NCI-H146 treated with DMSO at 0.1 percent for 48 hours (cell line): ENCODE results near the gene MC1R.
"Not testable (repeated sequence)": the region's sequence is repeated elsewhere in the genome, so short reads cannot be mapped to it uniquely, and the experiment has no call there.

Source experiments
- DNase-seq: peaks from one replicate; lab custom pipeline; 2025; ENCODE audit not compliant: unreplicated experiment; lab: John Stamatoyannopoulos, UW

Gene MC1R

DNA sequence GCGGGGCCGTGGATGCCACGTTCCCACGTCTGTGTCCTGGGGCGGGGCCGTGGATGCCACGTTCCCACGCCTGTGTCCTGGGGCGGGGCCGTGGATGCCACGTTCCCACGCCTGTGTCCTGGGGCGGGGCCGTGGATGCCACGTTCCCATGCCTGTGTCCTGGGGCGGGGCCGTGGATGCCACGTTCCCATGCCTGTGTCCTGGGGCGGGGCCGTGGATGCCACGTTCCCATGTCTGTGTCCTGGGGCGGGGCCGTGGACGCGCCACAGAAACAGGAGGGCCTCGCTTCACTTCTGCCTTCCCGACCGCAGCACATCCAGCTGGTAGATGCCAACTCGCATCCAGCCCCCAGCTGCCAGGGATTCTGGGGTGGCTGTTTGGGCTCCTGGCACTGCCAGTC lies 15.4 kb downstream of the MC1R start:
- DNase-seq: not testable (repeated sequence)

DNA sequence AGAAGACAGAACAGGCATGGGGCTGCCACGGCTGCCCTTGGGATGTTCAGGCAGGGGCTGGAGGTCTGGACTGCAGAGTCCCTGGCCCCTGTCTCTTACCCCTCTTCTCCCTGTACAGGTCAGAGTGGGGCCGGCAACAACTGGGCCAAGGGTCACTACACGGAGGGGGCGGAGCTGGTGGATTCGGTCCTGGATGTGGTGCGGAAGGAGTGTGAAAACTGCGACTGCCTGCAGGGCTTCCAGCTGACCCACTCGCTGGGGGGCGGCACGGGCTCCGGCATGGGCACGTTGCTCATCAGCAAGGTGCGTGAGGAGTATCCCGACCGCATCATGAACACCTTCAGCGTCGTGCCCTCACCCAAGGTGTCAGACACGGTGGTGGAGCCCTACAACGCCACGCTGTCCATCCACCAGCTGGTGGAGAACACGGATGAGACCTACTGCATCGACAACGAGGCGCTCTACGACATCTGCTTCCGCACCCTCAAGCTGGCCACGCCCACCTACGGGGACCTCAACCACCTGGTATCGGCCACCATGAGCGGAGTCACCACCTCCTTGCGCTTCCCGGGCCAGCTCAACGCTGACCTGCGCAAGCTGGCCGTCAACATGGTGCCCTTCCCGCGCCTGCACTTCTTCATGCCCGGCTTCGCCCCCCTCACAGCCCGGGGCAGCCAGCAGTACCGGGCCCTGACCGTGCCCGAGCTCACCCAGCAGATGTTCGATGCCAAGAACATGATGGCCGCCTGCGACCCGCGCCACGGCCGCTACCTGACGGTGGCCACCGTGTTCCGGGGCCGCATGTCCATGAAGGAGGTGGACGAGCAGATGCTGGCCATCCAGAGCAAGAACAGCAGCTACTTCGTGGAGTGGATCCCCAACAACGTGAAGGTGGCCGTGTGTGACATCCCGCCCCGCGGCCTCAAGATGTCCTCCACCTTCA lies 16.2 kb downstream of the MC1R start:
- no peak for DNase-seq

DNA sequence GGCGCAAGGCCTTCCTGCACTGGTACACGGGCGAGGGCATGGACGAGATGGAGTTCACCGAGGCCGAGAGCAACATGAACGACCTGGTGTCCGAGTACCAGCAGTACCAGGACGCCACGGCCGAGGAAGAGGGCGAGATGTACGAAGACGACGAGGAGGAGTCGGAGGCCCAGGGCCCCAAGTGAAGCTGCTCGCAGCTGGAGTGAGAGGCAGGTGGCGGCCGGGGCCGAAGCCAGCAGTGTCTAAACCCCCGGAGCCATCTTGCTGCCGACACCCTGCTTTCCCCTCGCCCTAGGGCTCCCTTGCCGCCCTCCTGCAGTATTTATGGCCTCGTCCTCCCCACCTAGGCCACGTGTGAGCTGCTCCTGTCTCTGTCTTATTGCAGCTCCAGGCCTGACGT lies 17.0 kb downstream of the MC1R start:
- not testable (repeated sequence) for DNase-seq

DNA sequence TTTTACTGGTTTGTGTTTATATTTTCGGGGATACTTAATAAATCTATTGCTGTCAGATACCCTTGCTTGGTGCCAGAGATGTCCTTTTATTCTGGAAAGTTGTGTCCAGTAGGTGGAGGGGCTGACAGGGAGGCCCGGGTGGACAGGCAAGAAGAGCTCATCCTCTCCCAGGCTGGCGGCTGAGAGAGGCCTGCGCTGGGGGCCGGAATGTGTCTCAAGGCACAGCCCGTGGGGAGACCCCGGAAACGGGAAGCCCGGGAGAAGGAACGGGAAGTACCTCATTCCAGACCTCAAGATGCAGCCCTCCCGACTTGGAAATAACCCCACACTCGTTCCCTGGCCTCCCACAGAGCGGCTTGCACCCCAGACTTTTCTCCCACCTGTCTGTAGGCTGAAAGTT lies 17.4 kb downstream of the MC1R start:
- no peak for DNase-seq

DNA sequence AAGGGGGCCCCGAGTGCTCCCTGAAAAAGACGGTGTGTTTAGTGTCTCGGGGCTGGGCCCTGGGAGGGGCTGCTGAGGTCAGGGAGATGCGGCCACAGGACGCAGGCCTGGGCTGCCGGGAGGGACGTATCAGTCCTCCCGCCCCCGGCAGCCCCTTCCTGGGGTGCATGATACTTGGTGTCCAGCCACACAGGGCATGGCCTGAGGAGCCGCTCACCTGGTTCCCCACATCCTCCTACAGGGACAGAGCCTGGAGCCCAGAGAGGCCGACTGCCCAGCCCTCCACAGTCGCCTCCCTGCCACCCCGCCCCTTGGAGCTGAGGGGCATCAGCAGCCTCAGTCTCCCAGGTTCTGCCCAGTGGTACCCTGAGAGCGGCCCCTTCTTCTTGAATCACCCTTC lies 17.8 kb downstream of the MC1R start:
- DNase-seq: no peak

DNA sequence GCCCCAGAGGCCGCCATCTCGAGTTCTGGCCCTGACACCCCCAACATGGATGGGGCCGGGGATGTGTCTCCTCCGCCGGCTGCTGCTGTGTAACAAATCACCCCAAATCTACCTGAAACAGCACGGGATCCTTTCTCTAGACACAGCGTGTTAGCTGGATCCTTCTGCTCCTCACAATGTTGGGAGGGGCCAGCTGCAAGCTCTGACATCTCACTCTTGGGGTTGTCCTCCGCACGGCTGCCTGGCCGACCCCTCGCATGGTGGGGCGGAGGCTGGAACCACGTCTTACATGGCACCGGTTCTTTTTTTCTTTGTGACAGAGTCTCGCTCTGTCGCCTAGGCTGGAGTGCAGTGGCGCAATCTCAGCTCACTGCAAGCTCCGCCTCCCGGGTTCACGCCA lies 18.3 kb downstream of the MC1R start:
- no peak for DNase-seq

DNA sequence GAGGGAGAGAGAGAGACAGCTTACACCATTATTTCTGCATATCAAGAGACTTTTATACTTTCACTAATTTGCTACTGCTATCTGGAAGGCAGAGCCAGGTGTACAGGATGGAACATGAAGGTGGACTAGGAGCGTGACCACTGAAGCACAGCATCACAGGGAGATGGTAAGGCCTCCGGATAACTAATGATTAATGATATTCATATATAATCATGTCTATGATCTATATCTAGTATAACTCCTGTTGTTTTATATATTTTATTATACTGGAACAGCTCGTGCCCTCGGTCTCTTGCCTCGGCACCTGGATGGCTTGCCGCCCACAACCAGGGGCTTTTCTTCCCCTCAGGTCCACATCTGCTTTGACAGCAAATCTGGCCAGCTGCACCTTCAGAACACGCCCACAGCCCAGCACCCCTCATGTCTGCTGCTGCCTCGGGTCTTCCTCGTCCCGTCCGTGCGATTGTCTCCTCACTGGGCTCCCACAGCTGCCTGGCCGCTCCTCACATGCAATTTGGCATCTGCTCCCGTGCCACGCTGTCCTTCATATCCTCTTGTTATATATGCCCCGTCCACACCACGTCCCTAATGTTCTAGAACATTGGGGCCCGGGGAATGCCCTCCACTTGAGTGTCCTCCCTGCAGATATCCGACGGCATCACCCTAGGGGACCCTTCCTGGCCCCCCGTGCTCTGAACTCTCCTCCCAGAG lies 19.7 kb downstream of the MC1R start:
- DNase-seq: no peak

DNA sequence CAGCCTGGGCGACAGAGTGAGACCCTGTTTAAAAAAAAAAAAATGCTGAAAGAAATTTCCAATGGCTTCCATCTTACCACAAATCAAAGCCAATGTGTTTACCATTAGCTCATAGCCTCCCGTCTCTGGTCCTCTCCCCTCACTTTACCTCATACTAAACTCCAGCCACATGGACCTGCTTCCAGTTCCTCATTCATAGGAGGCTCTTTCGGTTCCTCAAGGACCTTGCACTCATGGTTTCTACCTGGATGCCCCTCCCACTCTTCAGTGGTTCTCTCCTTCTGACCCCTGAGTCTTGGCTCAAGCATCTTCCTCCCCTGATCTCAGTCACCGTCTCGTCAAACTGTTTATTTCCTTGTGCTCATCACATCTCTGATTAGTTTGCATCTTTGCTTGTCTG lies 26.1 kb downstream of the MC1R start:
- DNase-seq: no peak

DNA sequence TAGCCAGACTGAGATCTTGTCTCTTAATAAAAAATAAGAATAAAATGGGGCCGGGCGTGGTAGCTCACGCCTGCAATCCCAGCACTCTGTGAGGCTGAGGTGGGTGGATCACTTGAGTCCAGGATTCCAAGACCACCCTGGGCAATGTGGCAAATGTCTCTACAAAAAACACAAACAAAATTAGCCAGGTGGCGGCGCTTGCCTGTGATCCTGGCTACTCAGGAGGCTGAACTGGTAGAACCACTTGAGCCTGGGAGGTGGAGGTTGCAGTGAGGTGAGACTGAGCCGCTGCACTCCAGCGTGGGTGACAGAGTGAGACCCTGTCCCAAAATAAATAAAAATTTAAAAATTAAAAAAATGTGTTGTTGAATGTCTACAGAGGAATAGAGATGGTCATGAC lies 27.0 kb downstream of the MC1R start:
- DNase-seq: no peak

DNA sequence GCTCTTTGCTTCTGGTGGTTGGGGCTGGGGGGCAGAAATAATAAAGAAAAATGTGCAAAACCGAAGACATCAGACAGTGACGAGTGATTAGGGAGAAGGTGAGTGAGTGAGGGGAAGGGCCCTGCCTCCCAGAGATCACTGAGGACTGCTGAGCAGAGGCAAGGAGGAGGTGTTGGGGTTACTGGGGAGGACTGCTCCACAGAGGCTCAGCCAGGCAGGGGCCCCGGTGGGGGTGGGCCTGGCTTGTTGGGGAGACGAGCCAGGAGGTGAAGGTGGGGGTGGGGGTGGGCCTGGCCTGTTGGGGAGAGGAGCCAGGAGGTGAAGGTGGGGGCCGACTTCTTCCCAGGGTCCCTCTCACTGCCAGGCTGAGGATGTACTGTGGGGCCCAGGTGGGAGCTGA lies 27.9 kb downstream of the MC1R start:
- DNase-seq: no peak

DNA sequence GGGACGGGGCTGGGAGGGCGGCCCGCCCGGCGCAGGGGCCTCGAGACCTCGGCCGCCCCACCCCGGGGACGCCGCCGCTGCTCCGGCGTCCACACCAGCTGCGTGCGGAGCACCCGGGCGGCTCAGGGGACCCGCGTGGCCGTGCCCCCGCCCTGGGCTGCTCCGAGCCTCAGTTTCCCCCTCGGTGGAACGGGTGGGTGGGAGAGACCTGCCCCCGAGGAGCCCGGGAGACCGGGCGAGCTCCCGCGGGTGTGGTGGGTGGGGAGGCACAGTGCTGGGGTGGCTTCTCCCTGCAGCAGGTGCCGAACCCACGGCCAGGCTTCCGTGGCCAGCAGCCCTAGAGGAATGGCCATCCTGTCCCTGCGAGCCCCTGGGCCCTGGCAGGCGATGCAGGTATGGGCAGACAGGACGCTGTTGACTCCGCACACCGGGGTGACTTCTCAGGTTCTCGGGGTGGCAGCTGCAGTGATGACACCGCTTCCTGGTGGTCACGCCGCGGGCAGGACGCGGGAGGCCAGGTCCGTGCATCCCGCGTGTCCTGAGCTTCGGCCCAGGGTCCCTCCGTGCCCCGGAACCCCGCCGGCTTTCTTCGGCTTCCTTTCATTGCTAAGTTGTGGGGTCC lies 30.6 kb downstream of the MC1R start:
- DNase-seq: no peak

DNA sequence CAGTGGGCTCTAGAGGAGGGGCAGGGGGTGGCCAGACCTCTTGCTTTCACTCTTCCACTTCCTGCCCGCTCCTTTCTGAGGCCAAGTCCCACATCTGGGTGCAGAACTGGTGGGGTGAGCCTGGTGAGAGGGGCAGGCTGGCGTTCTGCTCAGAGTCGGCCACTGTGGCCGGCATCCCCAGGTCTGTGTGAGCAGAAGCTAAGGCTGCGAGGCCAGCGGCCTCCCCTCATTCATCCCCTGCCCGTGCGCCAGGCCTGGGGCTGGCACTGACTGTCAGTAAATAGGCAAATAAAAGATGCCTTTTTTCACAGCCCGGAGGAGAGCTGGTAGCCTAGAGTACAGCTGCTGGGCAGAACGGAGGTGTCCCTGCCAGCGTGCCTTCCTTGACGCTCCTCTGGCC lies 31.1 kb downstream of the MC1R start:
- DNase-seq: no peak

DNA sequence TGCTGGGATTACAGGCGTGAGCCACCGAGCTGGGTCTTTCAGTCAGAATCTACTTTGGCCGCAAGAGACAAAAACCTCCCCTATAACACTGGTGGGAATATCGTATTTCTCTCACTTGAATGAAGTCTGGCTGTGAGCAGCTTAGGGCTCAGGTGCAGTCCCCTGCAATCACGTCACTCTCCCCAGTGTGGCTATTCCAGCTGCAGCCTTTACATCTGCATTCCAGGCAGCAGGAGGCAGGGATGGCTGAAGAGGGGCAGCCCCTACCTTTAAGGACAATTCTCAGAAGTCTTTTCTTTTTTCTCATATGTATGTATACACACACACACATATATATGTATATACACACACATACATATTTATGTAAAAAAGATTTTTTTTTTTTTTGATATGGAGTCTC lies 32.8 kb downstream of the MC1R start:
- DNase-seq: no peak

DNA sequence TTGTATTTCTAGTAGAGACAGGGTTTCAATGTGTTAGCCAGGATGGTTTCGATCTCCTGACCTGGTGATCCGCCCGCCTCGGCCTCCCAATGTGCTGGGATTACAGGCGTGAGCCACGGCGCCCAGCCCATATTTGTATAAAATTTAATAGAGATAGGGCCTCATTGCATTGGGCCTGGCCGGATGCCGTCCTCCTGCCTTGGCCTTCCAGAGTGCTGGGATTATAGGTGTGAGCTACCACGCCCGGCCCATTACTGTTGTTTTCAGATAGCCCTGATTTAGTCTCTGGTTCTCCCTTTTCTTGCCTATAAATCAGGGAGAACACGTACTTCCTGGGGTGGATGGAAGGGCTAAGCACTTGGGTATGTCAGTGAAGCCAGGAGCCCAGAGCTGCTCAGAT lies 33.4 kb downstream of the MC1R start:
- no peak for DNase-seq

DNA sequence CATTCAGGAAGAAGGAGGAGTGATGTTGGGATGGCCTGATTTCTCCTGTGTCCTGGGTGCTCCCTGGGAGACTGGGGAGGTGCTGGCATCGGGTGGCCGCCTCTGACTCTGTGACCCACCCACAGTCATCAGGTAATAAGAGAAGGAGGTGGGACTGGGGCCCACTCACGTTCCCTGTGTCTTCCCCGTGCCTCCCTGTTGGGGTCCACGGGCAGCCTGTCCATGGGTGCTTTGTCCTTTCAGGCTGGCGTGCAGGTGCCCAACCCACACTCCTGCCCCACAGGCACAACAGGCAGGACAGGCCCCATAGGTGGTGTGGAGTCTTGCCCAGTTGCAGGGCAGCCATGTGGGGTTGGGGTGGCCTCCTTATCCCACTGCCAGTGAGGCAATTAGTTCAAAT lies 33.9 kb downstream of the MC1R start:
- no peak for DNase-seq

DNA sequence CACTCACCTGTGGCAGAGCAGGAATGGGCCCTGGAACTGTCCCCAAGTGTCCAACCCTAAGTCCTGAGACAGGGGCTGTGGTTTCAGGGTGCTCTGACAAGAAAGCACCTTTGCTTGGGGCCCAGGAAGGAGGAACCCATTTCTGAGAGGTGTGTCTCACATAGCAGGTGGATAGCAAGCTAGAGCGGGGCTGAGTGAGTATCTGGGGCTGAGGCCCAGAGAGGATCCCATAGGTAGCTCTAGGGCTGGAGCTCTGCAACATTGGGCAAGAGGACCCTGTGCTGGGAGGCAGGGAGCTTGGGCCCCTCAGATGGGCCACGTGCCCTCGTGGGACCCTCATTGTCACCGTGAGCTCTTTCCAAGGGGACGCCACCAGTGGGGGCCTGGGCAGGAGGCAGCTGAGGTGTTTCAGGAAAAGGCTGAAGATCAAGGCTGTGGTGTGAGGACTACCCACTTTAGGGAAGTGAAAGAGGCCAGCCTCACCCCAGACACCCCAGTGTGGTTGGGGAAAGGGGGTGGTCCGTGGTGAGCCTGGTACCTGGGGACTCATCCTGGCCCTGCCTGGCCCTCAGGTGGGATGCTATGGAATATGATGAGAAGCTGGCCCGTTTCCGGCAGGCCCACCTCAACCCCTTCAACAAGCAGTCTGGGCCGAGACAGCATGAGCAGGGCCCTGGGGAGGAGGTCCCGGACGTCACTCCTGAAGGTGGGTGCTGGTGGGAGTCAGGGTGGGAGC lies 35.2 kb downstream of the MC1R start:
- no peak for DNase-seq

DNA sequence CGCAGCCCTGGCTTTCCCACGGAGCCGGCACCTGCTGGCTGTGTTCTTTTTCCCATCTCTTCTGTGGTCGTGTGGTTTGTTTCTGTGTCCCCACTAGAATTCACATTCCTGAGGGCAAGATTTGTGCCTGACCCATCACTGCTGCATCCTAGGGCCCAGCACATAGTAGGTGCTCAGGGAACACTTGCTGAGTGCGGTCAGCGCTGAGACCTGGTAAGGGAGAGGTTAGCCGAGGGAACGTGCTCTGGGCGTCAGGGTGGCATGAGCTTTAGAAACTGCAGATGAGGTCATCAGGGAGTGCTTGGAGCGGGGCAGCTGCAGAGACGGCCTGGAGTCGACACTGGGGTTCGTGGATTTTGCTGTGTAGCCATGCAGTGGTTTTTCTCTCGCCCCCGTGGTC lies 35.8 kb downstream of the MC1R start:
- no peak for DNase-seq

DNA sequence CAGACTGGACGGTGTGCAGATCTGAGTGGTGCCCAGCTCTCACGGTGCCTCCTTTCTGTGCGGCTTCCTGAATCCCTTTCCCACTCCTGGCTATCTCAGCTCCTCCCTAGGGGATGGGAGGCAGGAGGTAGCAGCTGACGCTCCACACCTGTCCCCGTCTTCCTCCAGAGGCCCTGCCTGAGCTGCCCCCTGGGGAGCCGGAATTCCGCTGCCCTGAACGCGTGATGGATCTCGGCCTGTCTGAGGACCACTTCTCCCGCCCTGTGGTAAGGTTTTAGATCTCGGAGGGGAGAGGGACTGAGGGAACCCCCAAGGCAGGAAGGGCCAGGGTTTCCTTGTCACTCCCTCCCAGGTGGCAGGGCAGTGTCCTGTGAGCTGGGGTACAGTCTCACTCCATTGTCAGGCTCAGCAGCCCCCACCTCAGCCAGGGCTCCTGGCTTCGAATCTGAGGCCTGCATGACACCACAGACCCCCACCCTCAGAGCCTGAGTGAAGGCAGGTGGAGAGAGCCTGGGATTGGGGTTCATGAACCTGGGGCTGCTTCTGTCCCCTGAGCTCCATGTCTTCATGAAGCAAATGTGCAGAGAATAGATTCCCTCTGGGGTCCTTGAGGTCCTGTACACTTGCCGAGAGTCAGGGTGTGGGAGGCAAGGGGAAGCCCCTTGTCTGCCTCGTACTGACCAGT lies 36.5 kb downstream of the MC1R start:
- DNase-seq: no peak

DNA sequence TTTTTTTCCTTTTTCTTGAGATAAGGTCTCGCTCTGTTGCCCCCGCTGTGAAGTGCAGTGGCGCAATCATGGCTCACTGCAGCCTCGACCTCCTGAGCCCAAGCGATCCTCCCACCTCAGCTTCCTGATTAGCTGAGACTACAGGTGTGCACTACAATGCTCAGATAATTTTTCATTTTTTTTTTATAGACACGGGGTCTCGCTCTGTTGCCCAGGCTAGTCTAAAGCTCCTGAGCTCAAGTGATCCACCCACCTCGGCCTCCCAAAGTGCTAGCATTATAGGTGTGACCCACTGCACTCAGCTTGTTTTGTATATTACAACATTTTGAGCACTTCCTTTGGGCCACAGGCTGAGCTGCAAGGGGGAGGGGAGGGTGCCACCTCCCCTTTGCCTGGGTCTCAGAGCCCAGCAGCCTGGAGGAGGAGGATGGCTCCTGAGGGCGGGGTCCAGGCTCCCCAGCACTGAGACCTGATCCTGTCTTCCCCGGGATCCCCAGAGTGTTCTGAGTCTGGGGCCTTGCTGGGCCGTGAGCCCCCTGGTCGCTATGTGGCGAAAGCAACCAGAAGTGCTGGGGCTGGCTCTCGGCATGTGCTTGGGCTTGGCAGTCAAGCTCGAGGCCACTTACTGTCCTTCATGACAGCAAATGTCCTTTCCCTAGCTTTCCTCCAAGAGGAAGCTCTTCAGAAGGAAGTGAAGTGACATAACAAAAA lies 38.0 kb downstream of the MC1R start:
- DNase-seq: no peak

DNA sequence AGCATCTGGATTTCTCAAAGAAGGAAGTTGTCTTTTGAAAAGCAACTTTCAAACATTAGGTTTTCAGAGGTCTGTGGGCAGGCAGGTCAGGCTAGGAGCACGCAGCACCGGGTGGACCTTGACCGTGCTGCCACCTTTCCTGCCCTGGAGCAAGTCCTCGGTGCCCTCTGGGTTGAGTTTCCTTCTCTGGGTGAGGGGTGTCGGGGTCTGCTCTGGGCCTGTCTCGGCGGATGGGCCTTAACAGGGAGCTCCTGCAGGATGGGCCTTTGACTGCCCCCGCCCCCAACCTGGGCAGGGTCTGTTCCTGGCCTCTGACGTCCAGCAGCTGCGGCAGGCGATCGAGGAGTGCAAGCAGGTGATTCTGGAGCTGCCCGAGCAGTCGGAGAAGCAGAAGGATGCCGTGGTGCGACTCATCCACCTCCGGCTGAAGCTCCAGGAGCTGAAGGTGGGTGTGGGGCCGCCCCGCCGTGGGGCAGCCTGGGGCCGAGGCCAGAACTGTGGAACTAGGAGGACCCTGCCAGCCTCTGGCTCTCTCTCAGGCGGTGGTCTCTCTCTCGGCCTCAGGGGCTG lies 38.6 kb downstream of the MC1R start:
- DNase-seq: no peak
